NCI-H226 (cell line): ENCODE results near the gene SMYD3.

Experiments used
- DNase-seq: peaks from one replicate; pipeline ENCODE4 v3.0.0-alpha.2; 2015

Gene SMYD3

GRCh38 chr1:246203180-246203579, 303.9 kb downstream of the SMYD3 start:
- no peak for DNase-seq

GRCh38 chr1:246200738-246201137, 306.3 kb downstream of the SMYD3 start:
- DNase-seq, result no peak

GRCh38 chr1:246200225-246200624, 306.9 kb downstream of the SMYD3 start:
- no peak for DNase-seq

- DNase-seq, result no peak
These were observed 307.9 kb downstream of the SMYD3 start for GRCh38 chr1:246199086-246199645.

- no peak for DNase-seq
These were observed 308.8 kb downstream of the SMYD3 start for GRCh38 chr1:246198115-246198816.

- no peak for DNase-seq
These were observed 310.0 kb downstream of the SMYD3 start for GRCh38 chr1:246197076-246197475.

GRCh38 chr1:246195296-246195695, 311.8 kb downstream of the SMYD3 start:
- no peak for DNase-seq

- DNase-seq, result no peak
These were observed 313.5 kb downstream of the SMYD3 start for GRCh38 chr1:246193537-246193936.

- DNase-seq, result no peak
These were observed 318.0 kb downstream of the SMYD3 start for GRCh38 chr1:246189126-246189525.

GRCh38 chr1:246187834-246188372, 319.2 kb downstream of the SMYD3 start:
- DNase-seq, result no peak

- no peak for DNase-seq
These were observed 322.6 kb downstream of the SMYD3 start for GRCh38 chr1:246184503-246184902.

- DNase-seq, result no peak
These were observed 324.8 kb downstream of the SMYD3 start for GRCh38 chr1:246182149-246182851.

GRCh38 chr1:246181241-246181640, 325.8 kb downstream of the SMYD3 start:
- peak; percentile 12 for DNase-seq

GRCh38 chr1:246179401-246179800, 327.7 kb downstream of the SMYD3 start:
- DNase-seq, result no peak

- no peak for DNase-seq
These were observed 328.3 kb downstream of the SMYD3 start for GRCh38 chr1:246178717-246179311.

- DNase-seq, result no peak
These were observed 330.7 kb downstream of the SMYD3 start for GRCh38 chr1:246176126-246177024.

GRCh38 chr1:246170574-246171261, 336.4 kb downstream of the SMYD3 start:
- no peak for DNase-seq

GRCh38 chr1:246169486-246169885, 337.6 kb downstream of the SMYD3 start:
- DNase-seq, result no peak

GRCh38 chr1:246169019-246169418, 338.1 kb downstream of the SMYD3 start:
- DNase-seq, result no peak

GRCh38 chr1:246166841-246167240, 340.2 kb downstream of the SMYD3 start:
- DNase-seq, result no peak

GRCh38 chr1:246165826-246166709, 341.0 kb downstream of the SMYD3 start:
- DNase-seq, result no peak
